DND-41 (cell line): ENCODE results near the gene RHAG.

ENCODE experiments used
- ATAC-seq: fragments of 200-7000 bp; cut with Tn5 transposase; 3 replicates; pipeline ENCODE4 v1.9.1; 2021; ENCODE audit warnings: low read depth; ENCODE audit not compliant: insufficient read depth
- DNase-seq: peaks from one replicate; pipeline ENCODE4 v3.0.0-alpha.2; 2020
- H2AFZ ChIP-seq: 2 replicates; pipeline ENCODE4 v1.6.0; 2012; ENCODE audit warnings: low read depth, low read length
- H3K27ac ChIP-seq: 2 replicates; pipeline ENCODE4 v1.5.1; 2012; ENCODE audit warnings: low read length, inconsistent platforms
- H3K27me3 ChIP-seq: fragments of 200-600 bp; sonication (generic); 2 replicates; pipeline ENCODE4 v1.6.0; 2012; ENCODE audit warnings: low read length, mild to moderate bottlenecking, inconsistent platforms; ENCODE audit not compliant: insufficient read depth, poor library complexity
- H3K36me3 ChIP-seq: 2 replicates; pipeline ENCODE4 v1.5.1; 2012; ENCODE audit warnings: low read length, inconsistent platforms; ENCODE audit not compliant: insufficient read depth
- H3K4me1 ChIP-seq: 2 replicates; pipeline ENCODE4 v1.5.1; 2012; ENCODE audit warnings: mild to moderate bottlenecking, low read length; ENCODE audit not compliant: insufficient read depth
- H3K4me2 ChIP-seq: 2 replicates; pipeline ENCODE4 v1.6.0; 2012; ENCODE audit warnings: mild to moderate bottlenecking, moderate library complexity, low read length, inconsistent platforms; ENCODE audit not compliant: insufficient read depth
- H3K4me3 ChIP-seq, 2 experiments: fragments of 200-600 bp in 1 of 2; shearing (Covaris generic) in 1 of 2; 2 replicates each; pipeline ENCODE4 v1.5.1; 2012 to 2016; ENCODE audit warnings: inconsistent platforms in 2 of 2, low read length in 2 of 2, mild to moderate bottlenecking in 2 of 2, low read depth in 1 of 2, moderate library complexity in 1 of 2
- H3K79me2 ChIP-seq: 2 replicates; pipeline ENCODE4 v1.6.0; 2012; ENCODE audit warnings: low read length, inconsistent platforms; ENCODE audit not compliant: insufficient read depth
- H3K9ac ChIP-seq: 2 replicates; pipeline ENCODE4 v1.6.0; 2012; ENCODE audit warnings: low read depth, mild to moderate bottlenecking, inconsistent platforms, low read length, moderate library complexity
- H3K9me3 ChIP-seq: 2 replicates; pipeline ENCODE4 v1.5.1; 2012; ENCODE audit warnings: low read length, moderate library complexity, mild to moderate bottlenecking, inconsistent platforms; ENCODE audit not compliant: insufficient read depth, severe bottlenecking
- H4K20me1 ChIP-seq: 2 replicates; pipeline ENCODE4 v1.6.0; 2012; ENCODE audit warnings: low read length; ENCODE audit not compliant: insufficient read depth
- CTCF ChIP-seq: IDR thresholded peaks from 2 replicates; pipeline ENCODE4 v1.5.1; 2012; ENCODE audit warnings: borderline replicate concordance, low read length, moderate library complexity, mild to moderate bottlenecking; ENCODE audit not compliant: poor library complexity, severe bottlenecking; ENCODE audit errors: extremely low read depth
- EZH2 ChIP-seq: IDR thresholded peaks from 3 replicates; pipeline ENCODE4 v1.6.1; 2012; ENCODE audit warnings: borderline replicate concordance, low read depth, mild to moderate bottlenecking, moderate library complexity, low read length, inconsistent platforms; ENCODE audit not compliant: severe bottlenecking

RHAG gene

GRCh38 chr6:49635480-49635879 is 1.2 kb downstream of the RHAG start:
- TF ChIP-seq CTCF (no peak), EZH2 (no peak)
- Histone ChIP-seq H3K9ac (no peak overlapping the region), H3K4me2 (no peak overlapping the region), H4K20me1 (no peaks in the 10 kb centered on the region), H3K9me3 (no peaks in the 10 kb centered on the region), H3K4me1 (no peaks in the 10 kb centered on the region), H3K27ac (no peak overlapping the region), H2AFZ (no peak overlapping the region), H3K79me2 (no peaks in the 10 kb centered on the region), H3K4me3 (no peak overlapping the region), H3K27me3 (no peaks in the 10 kb centered on the region), H3K36me3 (no peaks in the 10 kb centered on the region)
- no peak for ATAC-seq
- DNase-seq = no peak

GRCh38 chr6:49634836-49635218 is 1.8 kb downstream of the RHAG start:
- no peak overlapping the region for H3K9ac ChIP-seq
- TF ChIP-seq CTCF (no peak), EZH2 (no peak)
- no peak overlapping the region for H2AFZ ChIP-seq
- no peaks in the 10 kb centered on the region for H3K36me3 ChIP-seq
- ATAC-seq (no peak), DNase-seq (no peak)
- H3K4me1 ChIP-seq = no peaks in the 10 kb centered on the region
- no peaks in the 10 kb centered on the region for H3K79me2 ChIP-seq
- H3K9me3 ChIP-seq = no peaks in the 10 kb centered on the region
- no peak overlapping the region for H3K27ac ChIP-seq
- no peaks in the 10 kb centered on the region for H3K27me3 ChIP-seq
- H3K4me2 ChIP-seq = no peak overlapping the region
- H3K4me3 ChIP-seq = no peak overlapping the region
- no peaks in the 10 kb centered on the region for H4K20me1 ChIP-seq

GRCh38 chr6:49634092-49634835 is 2.4 kb downstream of the RHAG start:
- DNase-seq (no peak), ATAC-seq (no peak)
- H3K4me3 ChIP-seq = no peak overlapping the region
- no peaks in the 10 kb centered on the region for H3K36me3 ChIP-seq
- H2AFZ ChIP-seq = no peak overlapping the region
- H3K9me3 ChIP-seq = no peaks in the 10 kb centered on the region
- H3K4me1 ChIP-seq = no peaks in the 10 kb centered on the region
- H3K4me2 ChIP-seq = no peak overlapping the region
- no peak overlapping the region for H3K9ac ChIP-seq
- H3K79me2 ChIP-seq = no peaks in the 10 kb centered on the region
- H4K20me1 ChIP-seq = no peaks in the 10 kb centered on the region
- no peak for TF ChIP-seq EZH2
- no peak for TF ChIP-seq CTCF
- H3K27ac ChIP-seq = no peak overlapping the region
- no peaks in the 10 kb centered on the region for H3K27me3 ChIP-seq
